Esophagus (tissue), 2 donors: ENCODE measurements around the gene PIK3R4. TPM values are rescaled to one million over a fixed set of nuclear protein-coding genes. Genes with fewer than 3 reads are reported as not detected.

ENCODE experiments used
- H3K27ac ChIP-seq, 2 donors: one replicate each; pipeline ENCODE4 v1.5.1; 2013; ENCODE audit warnings: low read depth in 2 of 2, mild to moderate bottlenecking in 2 of 2, inconsistent platforms in 1 of 2, low read length in 1 of 2, moderate library complexity in 1 of 2
- H3K27me3 ChIP-seq, 2 donors: one replicate each; pipeline ENCODE4 v1.6.1; 2013; ENCODE audit warnings: low read length in 2 of 2, control low read depth in 1 of 2, mild to moderate bottlenecking in 1 of 2; ENCODE audit not compliant: insufficient read depth in 2 of 2, control insufficient read depth in 1 of 2
- H3K36me3 ChIP-seq, 2 donors: one replicate each; pipeline ENCODE4 v1.6.1; 2013; ENCODE audit warnings: low read length in 1 of 2; ENCODE audit not compliant: control insufficient read depth in 2 of 2, insufficient read depth in 2 of 2
- H3K4me1 ChIP-seq, 2 donors: one replicate each; pipeline ENCODE4 v1.6.1; 2013; ENCODE audit warnings: low read length in 1 of 2; ENCODE audit not compliant: control insufficient read depth in 2 of 2, insufficient read depth in 2 of 2
- H3K4me3 ChIP-seq, 2 donors: one replicate each; pipeline ENCODE4 v1.5.1; 2013; ENCODE audit warnings: low read length in 2 of 2, mild to moderate bottlenecking in 2 of 2, low read depth in 1 of 2, moderate library complexity in 1 of 2
- H3K9me3 ChIP-seq, 2 donors: one replicate each; pipeline ENCODE4 v1.6.1; 2013; ENCODE audit warnings: mild to moderate bottlenecking in 2 of 2, low read depth in 1 of 2, low read length in 1 of 2, moderate library complexity in 1 of 2; ENCODE audit not compliant: control insufficient read depth in 2 of 2, insufficient read depth in 1 of 2
- WGBS, 2 donors: extraction: QIAGEN DNeasy Blood & Tissue Kit; methylation state at CpG; one replicate each; pipeline ENCODE4 v1.1.7; 2013; 5-methylcytosine and 5-hydroxymethylcytosine counted together
- polyA plus RNA-seq, 2 donors: library from polyadenylated mRNA; stranded (reverse); fragments of 200-250 nt; gene quantifications; one replicate each; pipeline ENCODE4 v1.2.3, GENCODE V29; 2013
- donor health status: healthy with polysubstance abuse.
- donor health status: Bipolar disorder and iron deficiency.

PIK3R4 gene
- polyA plus RNA-seq, 2 donors, result 17.9 to 20.7 TPM

DNA sequence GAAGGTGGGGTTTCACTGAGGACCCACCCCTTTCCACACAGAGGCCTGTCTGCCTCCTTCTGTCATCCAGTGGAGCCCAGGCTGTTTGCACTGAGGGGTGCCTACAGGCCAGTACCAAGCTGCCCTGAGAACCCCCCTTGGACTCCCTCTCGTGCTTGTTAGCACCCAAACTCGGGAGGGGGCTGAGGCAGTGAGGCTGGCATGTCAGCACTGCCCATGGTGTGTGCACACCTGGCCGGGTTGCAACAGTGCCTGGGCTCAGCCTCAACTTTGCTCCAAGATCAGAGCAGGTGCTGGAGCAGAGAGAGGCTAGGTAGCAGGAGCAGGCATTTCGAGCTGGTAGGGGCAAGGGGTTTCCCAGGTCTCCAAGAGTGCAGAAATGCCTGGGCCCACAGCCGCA, 90.0 kb downstream of the PIK3R4 start:
- no peak overlapping the region for H3K27ac ChIP-seq
- no peaks in the 10 kb centered on the region for H3K27me3 ChIP-seq
- WGBS, 2 donors, result 91 to 94% methylated on average over 5 of the region's 5 CpGs
- no peaks in the 10 kb centered on the region for H3K4me1 ChIP-seq
- H3K4me3 ChIP-seq, result no peak overlapping the region
- no peaks in the 10 kb centered on the region for H3K9me3 ChIP-seq
- H3K36me3 ChIP-seq, result no peaks in the 10 kb centered on the region

DNA sequence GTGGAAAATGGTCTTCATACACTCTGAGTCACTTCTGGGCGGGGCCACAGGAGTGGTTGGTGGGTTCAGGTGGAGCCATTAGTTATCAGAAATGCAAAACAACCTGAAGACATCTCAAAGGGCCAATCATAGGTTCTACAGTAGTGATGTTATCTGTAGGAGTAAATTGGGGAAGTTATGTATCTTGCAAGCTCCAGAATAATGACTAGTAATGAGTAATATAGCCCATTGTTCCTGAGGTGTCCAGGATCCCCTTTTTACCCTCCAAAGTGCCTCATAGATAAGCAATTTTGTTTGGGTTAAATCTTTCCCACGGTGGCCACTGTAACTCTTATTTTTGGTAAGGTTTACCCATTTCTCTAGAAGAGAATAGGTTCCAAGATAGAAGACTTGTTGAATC, 91.7 kb downstream of the PIK3R4 start:
- WGBS, 2 donors, result 91 to 92% methylated on average over 2 of the region's 2 CpGs

GRCh38 chr3:130654091-130654490, 92.5 kb downstream of the PIK3R4 start:
- Histone ChIP-seq H3K27me3 (no peaks in the 10 kb centered on the region), H3K4me1 (no peaks in the 10 kb centered on the region), H3K9me3 (no peaks in the 10 kb centered on the region), H3K4me3 (no peak overlapping the region), H3K27ac (no peak overlapping the region), H3K36me3 (no peaks in the 10 kb centered on the region)
- WGBS, 2 donors, result 96 to 100% methylated on average over 1 of the region's 1 CpG

More for the DNA sequence above, 91.7 kb downstream of the PIK3R4 start:
- H3K4me1 ChIP-seq, result no peaks in the 10 kb centered on the region
- no peaks in the 10 kb centered on the region for H3K27me3 ChIP-seq
- H3K4me3 ChIP-seq, result no peak overlapping the region
- no peaks in the 10 kb centered on the region for H3K9me3 ChIP-seq
- no peaks in the 10 kb centered on the region for H3K36me3 ChIP-seq
- no peak overlapping the region for H3K27ac ChIP-seq

DNA sequence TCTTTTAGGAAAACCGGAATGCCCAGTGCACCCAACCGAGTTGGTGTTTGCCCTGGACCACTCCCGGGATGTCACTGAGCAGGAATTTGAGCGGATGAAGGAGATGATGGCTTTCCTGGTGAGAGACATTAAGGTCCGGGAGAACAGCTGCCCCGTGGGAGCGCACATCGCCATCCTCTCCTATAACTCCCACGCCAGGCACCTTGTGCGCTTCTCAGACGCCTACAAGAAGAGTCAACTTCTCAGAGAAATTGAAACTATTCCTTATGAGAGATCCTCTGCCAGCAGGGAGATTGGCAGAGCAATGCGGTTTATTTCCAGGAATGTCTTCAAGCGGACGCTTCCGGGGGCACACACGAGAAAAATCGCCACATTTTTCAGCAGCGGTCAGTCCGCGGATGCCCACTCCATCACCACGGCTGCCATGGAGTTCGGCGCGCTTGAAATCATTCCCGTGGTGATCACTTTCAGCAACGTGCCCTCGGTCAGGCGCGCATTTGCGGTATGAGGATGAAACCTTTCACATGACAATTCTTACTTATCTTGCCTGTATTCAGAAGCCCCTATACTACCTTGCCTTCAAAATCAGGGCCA, 97.5 kb downstream of the PIK3R4 start:
- 90 to 94% methylated on average over 30 of the region's 30 CpGs for WGBS, 2 donors
- Histone ChIP-seq H3K9me3 (no peaks in the 10 kb centered on the region), H3K27me3 (no peaks in the 10 kb centered on the region), H3K4me3 (no peak overlapping the region), H3K4me1 (no peaks in the 10 kb centered on the region), H3K36me3 (no peaks in the 10 kb centered on the region), H3K27ac (no peak overlapping the region)

DNA sequence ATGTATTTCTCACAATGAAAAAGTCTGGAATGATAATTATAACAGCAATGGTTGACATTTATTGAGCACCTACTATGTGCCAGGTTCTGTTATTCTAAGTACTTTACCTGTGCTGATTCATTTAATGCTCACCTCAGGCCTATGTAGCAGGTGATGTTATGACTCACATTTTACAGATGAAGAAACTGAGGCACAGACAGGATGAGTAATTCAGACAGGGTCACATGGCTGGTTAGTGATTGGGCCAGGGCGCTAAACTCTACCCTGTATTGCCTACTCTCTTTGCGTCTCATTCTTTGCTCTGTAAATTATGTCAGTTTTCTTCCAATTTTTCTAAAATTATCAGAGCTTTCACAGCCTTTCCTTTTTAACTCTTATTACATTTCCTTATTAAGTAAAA, 98.3 kb downstream of the PIK3R4 start:
- Histone ChIP-seq H3K4me1 (no peaks in the 10 kb centered on the region), H3K4me3 (no peak overlapping the region), H3K36me3 (no peaks in the 10 kb centered on the region), H3K9me3 (no peaks in the 10 kb centered on the region), H3K27me3 (no peaks in the 10 kb centered on the region), H3K27ac (no peak overlapping the region)
- WGBS, 2 donors, result 95 to 98% methylated on average over 2 of the region's 2 CpGs

DNA sequence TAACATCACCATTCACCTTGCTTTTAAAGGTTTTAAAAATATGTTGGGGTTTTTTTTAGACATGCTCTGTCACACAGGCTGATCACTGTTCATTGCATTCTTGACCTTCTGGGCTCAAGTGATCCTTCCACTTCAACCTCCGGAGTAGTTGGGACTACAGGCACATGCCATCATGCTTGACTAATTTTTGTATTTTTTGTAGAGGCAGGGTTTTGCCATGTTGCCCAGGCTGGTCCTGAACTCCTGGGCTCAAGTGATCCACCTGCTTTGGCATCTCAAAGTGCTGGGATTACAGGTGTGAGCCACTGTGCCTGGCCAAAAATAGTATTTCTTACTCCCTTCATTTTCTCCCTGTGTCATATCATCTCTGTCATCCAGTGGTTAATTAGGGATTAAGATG, 101.4 kb downstream of the PIK3R4 start:
- WGBS, 2 donors, result 51 to 59% methylated on average over 1 of the region's 1 CpG
- H3K4me1 ChIP-seq, result no peaks in the 10 kb centered on the region
- H3K27me3 ChIP-seq, result no peaks in the 10 kb centered on the region
- no peak overlapping the region for H3K4me3 ChIP-seq
- H3K9me3 ChIP-seq, result no peaks in the 10 kb centered on the region
- no peak overlapping the region for H3K27ac ChIP-seq
- H3K36me3 ChIP-seq, result no peaks in the 10 kb centered on the region

GRCh38 chr3:130644628-130645253, 101.9 kb downstream of the PIK3R4 start:
- Histone ChIP-seq H3K4me3 (no peak overlapping the region), H3K36me3 (no peaks in the 10 kb centered on the region), H3K4me1 (no peaks in the 10 kb centered on the region), H3K27me3 (no peaks in the 10 kb centered on the region), H3K27ac (no peak overlapping the region), H3K9me3 (no peaks in the 10 kb centered on the region)
- 46 to 61% methylated on average over 4 of the region's 4 CpGs for WGBS, 2 donors

DNA sequence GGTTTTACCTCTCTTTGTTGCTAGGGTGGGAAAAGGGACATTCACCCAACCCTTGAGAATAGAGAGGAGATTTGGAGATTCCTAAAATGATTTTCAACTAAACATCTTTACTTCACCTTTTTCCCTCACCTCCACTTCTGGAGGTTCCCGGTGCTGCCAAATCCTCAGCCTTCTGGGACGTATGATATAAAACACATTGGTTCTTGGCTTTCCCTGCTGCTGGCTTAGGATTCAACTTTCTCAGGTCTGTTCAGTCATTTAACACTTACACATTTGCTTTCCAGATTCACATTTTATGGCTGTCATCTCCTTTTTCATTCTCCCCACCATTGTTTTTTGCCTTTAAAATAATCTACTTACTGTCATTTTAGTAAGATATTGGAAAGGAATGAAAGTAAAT, 106.6 kb downstream of the PIK3R4 start:
- Histone ChIP-seq H3K9me3 (no peaks in the 10 kb centered on the region), H3K4me3 (no peak overlapping the region), H3K36me3 (no peaks in the 10 kb centered on the region), H3K27me3 (no peaks in the 10 kb centered on the region), H3K4me1 (no peaks in the 10 kb centered on the region), H3K27ac (no peak overlapping the region)
- WGBS, 2 donors, result 90 to 92% methylated on average over 2 of the region's 2 CpGs

DNA sequence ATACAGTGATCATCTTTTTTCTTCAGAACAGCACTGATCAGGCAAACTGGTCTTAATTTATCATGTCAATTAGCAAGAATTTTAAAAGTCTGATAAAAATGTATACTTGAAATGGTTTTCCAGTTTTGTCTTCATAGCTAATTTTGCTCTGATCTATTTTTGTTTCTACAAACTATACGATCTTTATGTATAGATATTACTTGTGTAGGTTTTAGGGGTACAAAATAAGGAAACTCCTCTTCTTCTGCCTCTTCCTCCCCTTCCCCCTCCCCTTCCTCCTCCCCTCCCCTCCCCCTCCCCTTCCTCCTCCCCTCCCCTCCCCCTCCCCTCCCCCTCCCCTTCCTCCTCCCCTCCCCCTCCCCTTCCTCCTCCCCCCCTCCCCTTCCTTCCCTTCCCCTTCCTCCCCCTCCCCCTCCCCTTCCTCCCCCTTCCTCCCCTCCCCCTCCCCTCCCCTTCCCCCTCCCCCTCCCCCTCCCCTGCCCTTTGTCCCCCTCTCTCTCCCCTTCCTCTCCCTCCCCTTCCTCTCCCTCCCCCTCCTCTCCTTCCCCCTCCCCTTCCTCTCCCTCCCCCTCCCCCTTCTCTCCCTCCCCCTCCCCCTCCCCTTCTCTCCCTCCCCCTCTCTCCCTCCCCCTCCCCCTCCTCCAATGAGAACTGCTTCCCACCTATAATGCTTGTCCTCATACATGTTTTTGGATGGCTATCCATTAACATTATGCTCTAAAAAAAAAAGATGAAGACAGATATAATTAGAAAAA, 110.0 kb downstream of the PIK3R4 start:
- H3K36me3 ChIP-seq, result no peaks in the 10 kb centered on the region
- no peak overlapping the region for H3K4me3 ChIP-seq
- H3K27me3 ChIP-seq, result no peaks in the 10 kb centered on the region
- no peak overlapping the region for H3K27ac ChIP-seq
- H3K4me1 ChIP-seq, result no peaks in the 10 kb centered on the region
- WGBS, 2 donors, result 61 to 77% methylated on average over 1 of the region's 1 CpG
- H3K9me3 ChIP-seq, result no peaks in the 10 kb centered on the region

- H3K27ac ChIP-seq, result no peak overlapping the region
- H3K27me3 ChIP-seq, result no peaks in the 10 kb centered on the region
- H3K36me3 ChIP-seq, result no peaks in the 10 kb centered on the region
- H3K4me3 ChIP-seq, result no peak overlapping the region
- no peaks in the 10 kb centered on the region for H3K4me1 ChIP-seq
- H3K9me3 ChIP-seq, result no peaks in the 10 kb centered on the region
Measured at GRCh38 chr3:130635978-130636377, 110.7 kb downstream of the PIK3R4 start.
